GM12873 (cell line): ENCODE results near the gene CTNNA1.

Experiments used
- CTCF ChIP-seq: IDR thresholded peaks from 2 replicates; pipeline ENCODE4 v1.5.1; 2012; ENCODE audit warnings: low read depth, mild to moderate bottlenecking, moderate library complexity, low read length, control low read depth; ENCODE audit not compliant: insufficient read depth; ENCODE audit errors: missing control alignments

Gene CTNNA1

GRCh38 chr5:138873466-138874221 is 120.4 kb downstream of the CTNNA1 start:
- TF ChIP-seq CTCF, result no peak

DNA sequence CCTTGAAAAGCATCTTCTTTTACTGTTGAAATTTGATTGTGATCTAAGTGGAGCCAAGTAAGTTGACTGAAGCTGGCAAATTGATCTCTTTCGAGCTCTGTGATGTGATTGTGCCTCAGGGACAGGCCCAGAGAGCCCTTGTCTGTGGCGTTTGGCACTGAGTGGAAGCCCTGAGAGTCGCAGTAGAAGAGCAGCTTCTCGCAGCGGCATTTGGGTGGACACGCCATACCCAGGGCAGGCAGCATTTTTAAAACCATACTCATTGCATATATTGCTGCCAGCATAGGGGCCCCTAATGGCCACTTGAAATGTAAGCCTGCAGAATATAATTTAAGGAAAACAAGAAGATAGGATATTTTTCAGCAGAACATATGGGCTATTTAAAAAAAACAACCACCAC is 121.0 kb downstream of the CTNNA1 start:
- no peak for TF ChIP-seq CTCF

DNA sequence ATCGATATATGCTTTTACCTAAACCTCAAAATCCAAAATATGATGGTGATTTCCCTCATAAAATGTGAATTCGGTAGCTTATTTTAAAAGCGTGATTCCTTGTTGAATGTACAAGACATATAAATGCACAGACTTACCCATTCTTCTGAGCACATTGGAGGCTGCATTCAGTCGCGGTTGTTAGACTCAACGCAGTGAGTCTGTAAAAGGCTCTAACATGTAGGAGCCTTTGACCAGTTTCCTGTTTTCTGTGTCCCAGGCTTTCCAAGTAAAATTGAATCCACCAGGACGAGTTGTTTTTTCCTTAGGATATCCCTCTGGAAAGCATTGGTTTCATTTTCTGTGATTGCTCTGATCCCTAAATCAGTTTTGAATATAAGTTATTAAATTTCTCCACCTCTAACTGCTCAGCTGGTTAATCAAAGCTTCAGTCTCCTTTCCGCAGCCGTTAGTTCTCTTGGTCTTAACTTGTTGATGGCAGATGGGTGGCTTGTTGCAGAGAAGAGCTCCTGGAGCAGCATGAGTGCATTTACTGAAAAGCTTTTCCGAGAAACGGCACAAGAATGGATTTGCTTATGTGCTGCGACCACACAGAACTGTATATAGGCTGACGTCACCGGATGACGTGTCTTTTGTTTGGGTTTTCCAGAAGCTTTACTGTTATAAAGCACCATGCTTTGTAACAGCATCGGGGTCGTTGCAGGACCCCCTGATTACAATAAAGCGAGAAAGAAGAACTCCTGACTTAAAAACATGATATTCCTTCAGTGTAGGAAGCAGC is 121.7 kb downstream of the CTNNA1 start, which contains the start of gene LRRTM2:
TSS of gene LRRTM2 (minus strand) at position 565 of the 781 bp plus-strand sequence. CDS start at position 141, 424 bp downstream.
- TF ChIP-seq CTCF, result no peak

DNA sequence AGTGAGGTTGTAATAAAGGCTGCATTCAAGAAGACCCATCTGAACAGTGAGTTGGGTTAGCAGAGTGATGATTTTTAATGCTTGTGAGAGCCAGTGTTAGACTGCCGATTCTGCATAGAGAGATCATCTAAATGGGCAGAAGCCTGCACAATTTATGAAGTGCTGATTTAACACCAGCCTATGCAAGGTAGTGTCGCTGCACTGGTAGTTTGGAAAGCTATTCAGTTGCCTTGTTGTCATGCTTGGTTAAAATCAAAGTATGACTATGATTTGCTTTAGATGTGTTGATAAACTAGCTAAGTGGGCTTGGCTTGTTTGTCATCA is 122.3 kb downstream of the CTNNA1 start:
- no peak for TF ChIP-seq CTCF

- TF ChIP-seq CTCF, result no peak
These were observed 122.7 kb downstream of the CTNNA1 start for GRCh38 chr5:138875946-138876345.

GRCh38 chr5:138876811-138877210 is 123.6 kb downstream of the CTNNA1 start:
- TF ChIP-seq CTCF, result no peak

DNA sequence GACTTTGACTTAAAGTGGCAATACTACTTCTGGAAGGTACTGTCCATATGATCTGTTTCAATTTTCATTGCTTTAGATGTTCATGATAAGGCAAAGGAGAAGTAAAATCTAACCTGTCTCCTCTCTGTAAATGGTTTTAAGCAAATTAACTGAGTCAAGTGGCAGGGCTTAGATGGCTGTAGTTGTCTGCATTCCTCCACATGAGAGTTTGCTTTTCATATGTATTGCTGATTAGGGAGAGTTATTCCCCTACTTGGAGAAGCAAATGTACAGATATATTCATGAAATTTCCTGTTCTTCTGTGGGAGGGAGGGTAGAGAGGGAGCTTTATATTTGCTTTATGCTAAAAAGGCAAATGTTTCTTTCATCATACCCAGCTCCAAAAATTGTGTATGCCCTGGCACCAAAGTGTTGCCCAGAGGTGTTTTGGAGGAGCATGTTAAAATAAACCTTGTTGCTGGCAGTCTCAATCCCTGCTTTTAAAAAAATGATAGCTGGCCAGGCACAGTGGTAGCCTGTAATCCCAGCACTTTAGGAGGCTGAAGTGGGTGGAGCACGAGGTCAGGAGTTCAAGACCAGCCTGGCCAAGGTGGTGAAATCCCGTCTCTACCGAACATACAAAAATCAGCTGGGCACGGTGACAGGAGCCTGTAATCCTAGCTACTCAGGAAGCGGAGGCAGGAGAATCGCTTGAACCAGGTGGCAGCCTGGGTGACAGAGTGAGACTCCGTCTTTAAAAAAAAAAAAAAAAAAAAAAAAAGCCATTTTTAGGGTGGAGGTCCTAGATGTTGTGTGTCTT is 125.4 kb downstream of the CTNNA1 start:
- no peak for TF ChIP-seq CTCF
